Transverse colon (tissue), 3 donors: ENCODE measurements around the gene ZGRF1.

Experiments
- EP300 ChIP-seq: sonication (generic); formaldehyde crosslinking; IDR thresholded peaks from one replicate; pipeline ENCODE4 v1.6.1; 2017; ENCODE audit warnings: antibody characterized with exemption, low read depth
- TF ChIP-seq, protein P1 (sequence below), 5 experiments: fragments of 200-600 bp in 3 of 5; fragments of 450-650 bp in 2 of 5; sonication (generic) in 3 of 5; IDR thresholded peaks; 1 replicate in 2 of 5; 2 replicates in 3 of 5; pipeline ENCODE4 v1.5.1; 2016 to 2017; ENCODE audit warnings: antibody characterized with exemption in 5 of 5, inconsistent platforms in 3 of 5, mild to moderate bottlenecking in 2 of 5, moderate library complexity in 1 of 5

DNA sequence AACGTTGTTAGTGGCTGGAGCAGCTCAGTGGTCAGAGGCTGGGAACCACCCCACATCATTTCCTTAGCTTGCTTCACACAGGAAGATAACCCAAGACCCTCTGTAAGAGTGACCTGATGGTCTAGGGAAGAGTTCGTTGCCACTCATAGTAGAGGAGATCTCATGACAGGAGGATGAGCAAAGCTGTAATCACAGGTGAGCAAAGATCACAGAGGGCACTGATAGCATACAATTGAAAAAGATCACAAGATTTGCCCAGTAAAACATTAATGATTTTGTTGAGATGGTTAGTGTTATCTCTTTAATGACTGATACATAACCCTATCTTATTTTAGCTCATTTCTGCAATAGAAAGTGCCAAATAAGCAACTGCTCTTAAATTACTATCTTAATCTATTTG is 44.3 kb upstream of the ZGRF1 start:
- TF ChIP-seq, protein P1, sequence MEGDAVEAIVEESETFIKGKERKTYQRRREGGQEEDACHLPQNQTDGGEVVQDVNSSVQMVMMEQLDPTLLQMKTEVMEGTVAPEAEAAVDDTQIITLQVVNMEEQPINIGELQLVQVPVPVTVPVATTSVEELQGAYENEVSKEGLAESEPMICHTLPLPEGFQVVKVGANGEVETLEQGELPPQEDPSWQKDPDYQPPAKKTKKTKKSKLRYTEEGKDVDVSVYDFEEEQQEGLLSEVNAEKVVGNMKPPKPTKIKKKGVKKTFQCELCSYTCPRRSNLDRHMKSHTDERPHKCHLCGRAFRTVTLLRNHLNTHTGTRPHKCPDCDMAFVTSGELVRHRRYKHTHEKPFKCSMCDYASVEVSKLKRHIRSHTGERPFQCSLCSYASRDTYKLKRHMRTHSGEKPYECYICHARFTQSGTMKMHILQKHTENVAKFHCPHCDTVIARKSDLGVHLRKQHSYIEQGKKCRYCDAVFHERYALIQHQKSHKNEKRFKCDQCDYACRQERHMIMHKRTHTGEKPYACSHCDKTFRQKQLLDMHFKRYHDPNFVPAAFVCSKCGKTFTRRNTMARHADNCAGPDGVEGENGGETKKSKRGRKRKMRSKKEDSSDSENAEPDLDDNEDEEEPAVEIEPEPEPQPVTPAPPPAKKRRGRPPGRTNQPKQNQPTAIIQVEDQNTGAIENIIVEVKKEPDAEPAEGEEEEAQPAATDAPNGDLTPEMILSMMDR (IDR thresholded peaks at IDR 0.05), result no peak
- TF ChIP-seq EP300, result no peak
